LNCAP (cell line): ENCODE data around the gene TOR1AIP1.

Experiments used
- TF ChIP-seq, protein P1 (sequence below): fragments of 450-650 bp; IDR thresholded peaks from 2 replicates; pipeline ENCODE4 v1.5.1; 2017; ENCODE audit warnings: mild to moderate bottlenecking

TOR1AIP1 gene

DNA sequence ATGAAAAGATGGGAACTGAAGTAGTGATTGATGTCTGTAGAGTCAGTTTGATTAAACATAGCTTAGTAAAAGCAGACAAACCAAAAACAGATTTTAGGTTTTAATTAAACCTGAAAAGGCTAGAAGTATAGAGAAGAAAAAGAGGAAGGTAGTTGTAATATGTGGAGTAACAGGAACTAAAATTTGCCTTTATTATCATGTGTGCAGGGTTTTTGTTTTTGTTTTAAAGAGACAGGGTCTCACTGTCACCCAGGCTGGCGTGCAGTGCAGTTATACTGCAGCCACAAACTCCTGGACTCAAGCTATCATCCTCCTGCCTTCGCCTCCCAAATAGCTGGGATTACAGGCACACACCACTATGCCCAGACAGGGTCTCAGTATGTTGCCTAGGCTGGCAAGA lies 6.0 kb downstream of the TOR1AIP1 start:
- TF ChIP-seq, protein P1, sequence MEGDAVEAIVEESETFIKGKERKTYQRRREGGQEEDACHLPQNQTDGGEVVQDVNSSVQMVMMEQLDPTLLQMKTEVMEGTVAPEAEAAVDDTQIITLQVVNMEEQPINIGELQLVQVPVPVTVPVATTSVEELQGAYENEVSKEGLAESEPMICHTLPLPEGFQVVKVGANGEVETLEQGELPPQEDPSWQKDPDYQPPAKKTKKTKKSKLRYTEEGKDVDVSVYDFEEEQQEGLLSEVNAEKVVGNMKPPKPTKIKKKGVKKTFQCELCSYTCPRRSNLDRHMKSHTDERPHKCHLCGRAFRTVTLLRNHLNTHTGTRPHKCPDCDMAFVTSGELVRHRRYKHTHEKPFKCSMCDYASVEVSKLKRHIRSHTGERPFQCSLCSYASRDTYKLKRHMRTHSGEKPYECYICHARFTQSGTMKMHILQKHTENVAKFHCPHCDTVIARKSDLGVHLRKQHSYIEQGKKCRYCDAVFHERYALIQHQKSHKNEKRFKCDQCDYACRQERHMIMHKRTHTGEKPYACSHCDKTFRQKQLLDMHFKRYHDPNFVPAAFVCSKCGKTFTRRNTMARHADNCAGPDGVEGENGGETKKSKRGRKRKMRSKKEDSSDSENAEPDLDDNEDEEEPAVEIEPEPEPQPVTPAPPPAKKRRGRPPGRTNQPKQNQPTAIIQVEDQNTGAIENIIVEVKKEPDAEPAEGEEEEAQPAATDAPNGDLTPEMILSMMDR: no peak

DNA sequence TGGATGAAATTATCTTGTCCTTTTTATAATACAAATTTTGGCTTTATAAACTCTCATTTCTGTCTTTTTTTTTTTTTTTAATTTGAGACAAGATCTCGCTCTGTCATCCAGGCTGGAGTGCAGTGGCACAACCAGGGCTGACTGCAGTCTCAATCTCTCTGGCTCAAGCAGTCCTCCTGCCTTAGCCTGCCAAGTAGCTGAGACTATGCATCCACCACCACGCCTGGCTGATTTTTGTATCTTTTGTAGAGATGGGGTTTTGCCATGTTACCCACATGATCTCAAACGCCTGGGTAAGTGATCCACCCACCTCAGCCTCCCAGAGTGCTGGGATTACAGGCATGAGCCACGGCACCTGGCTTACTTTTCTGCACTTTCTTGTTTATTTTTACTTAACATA lies 7.5 kb downstream of the TOR1AIP1 start:
- TF ChIP-seq, protein P1: no peak

DNA sequence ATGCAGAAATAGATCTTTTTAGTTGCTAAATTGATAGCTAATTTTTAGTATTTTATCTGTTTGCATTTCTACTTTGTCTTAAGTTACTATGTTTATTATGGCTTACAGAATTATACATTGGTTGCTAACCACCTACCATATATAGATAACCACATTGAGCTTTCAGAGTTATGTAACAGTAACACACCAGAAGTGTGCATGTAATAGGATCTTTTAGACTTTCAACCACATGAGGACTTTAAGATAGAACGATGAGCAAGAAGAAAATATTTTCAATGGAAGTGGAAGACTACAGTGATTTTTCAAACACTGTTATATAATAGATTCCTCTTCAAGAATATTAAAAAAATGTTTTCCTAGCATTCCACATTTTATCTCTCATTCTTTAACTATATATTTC lies 28.8 kb downstream of the TOR1AIP1 start:
- TF ChIP-seq, protein P1: no peak

DNA sequence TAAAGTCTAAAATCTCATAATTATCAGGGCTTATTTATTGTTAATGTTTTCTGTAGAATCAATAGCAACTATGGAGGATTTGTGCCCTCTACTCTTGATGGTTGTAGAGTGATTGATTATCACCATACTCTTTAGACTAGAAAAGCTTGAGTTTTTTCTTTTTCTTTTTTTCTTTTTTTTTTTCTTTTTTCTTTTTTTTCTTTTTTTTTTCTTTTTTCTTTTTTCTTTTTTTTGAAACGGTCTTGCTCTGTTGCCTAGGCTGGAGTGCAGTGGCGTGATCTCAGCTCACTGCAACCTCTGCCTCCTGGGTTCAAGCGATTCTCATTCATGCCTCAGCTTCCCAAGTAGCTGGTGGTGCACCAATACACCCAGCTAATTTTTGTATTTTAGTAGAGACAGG lies 29.7 kb downstream of the TOR1AIP1 start:
- TF ChIP-seq, protein P1: no peak

DNA sequence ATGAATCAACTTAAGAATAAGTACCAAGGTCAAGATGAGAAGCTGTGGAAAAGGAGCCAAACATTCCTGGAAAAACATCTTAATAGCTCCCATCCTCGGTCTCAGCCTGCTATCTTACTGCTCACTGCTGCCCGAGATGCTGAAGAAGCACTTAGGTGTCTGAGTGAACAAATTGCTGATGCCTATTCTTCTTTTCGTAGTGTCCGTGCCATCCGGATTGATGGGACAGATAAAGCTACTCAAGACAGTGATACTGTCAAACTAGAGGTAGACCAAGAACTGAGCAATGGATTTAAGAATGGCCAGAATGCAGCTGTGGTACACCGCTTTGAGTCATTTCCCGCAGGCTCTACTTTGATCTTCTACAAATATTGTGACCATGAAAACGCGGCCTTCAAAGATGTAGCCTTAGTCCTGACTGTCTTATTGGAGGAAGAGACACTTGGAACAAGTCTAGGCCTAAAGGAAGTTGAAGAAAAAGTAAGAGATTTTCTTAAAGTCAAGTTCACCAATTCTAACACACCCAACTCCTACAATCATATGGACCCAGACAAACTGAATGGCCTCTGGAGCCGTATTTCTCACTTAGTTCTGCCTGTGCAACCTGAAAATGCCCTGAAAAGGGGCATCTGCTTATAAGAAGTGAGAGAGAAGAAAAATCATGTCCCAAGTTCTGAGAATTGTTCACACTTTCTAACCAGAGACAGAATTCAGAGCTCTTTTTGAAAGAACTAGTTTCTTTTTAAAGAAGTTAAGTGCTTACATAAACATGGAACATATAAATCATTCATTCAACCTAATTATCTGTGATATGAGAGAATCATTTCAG lies 35.7 kb downstream of the TOR1AIP1 start:
- TF ChIP-seq, protein P1: no peak

DNA sequence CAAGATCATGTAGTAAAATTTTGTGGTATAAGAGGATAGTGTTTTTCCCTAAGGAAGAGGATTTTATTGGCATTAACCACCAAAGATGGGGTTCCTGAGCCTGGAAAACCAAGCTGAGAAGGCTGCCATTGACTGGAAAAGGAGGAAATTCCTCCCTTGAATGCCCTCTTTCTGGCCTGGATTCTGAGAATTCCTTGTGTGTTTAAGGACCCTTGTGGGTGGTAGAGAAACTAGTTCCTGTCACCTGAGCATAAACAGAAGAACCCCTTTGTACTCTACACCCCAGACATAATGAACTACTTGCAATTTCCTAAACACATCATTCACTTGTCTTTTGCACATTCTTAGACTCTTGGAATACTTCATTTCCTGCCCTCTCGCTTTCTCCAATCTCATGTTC lies 39.4 kb downstream of the TOR1AIP1 start:
- TF ChIP-seq, protein P1: no peak

DNA sequence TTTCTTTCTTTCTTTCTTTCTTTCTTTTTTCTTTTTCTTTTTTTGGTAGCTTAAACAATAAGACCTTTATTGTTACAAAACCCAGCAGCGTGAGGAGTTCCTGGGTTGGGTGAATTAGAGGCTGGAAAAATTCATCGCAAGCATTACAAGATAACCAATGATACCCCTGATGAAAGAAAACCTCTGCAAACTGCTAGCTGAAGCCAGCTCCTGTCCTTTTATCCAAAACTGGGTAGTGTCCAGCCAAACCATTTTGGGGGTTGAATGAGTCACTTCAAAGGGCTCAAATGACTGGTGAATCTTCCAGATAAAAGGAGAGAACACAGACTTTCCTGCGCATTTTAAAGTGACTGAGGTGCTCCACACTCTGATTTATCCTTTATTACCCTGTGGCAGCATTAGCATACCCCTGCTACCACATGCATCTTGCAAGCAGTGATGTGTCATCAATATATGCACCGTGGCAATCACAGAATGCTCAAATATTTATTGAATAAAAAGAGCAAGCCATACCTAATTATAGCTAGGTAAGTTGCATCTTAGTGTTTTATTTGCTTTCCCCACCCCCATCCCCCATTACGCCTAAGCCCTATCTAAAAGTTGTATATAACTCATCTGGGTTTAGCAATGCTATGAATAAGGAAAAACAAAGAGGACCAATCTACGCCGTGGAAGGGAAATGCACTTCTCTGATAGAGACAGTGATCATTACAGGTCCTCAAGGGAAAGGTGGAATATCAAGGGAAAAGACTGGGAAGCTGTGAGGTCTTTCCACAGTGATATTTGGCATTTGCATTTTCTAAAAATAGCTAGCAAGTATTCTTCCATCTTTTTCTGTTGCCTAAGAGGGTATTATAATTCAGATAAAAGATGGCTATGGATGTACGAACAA lies 40.1 kb downstream of the TOR1AIP1 start:
- TF ChIP-seq, protein P1: no peak
